ENCODE results near the gene CFAP100.

- TF ChIP-seq MAX (IDR thresholded peaks at IDR 0.05) (no peak), REST (IDR thresholded peaks at IDR 0.05; ENCODE audit: low read depth) (no peak), CREB1 (IDR thresholded peaks at IDR 0.05; ENCODE audit: low read depth) (no peak), TEAD4 (IDR thresholded peaks at IDR 0.05) (no peak), CEBPB (IDR thresholded peaks at IDR 0.05) (no peak), FOXM1 (IDR thresholded peaks at IDR 0.05; ENCODE audit: borderline replicate concordance, low read depth) (no peak), RAD21 (IDR thresholded peaks at IDR 0.05; ENCODE audit: low read depth) (no peak), EGR1 (IDR thresholded peaks at IDR 0.05) (no peak)
Observed at GRCh38 chr3:126395846-126396513, 1.3 kb downstream of the CFAP100 start.

Measured in Ishikawa (cell line).